ENCODE data around the gene SPOPL.

Gene SPOPL

DNA sequence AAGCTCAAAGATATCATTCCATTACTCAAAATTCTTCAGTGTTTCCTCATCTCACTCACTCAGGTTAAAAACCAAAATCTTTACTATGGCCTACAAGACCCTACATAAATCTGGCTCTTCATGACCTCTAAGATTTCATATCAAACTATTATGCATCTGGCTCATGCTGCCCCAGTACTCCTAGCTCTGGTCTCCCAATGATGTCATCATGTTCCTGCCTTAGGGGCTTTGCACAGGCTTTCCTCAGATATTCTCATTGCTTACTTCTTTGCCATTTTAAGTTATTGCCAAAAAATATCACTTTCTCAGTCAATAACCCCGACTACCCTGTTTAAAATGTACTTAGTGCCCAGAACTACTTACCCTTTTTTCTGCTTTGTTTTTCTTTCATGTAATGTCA, 33.0 kb upstream of the SPOPL start:
- H3K27ac Mint-ChIP-seq, result no peak overlapping the region
- no peaks in the 10 kb centered on the region for H3K4me1 Mint-ChIP-seq
- H3K36me3 Mint-ChIP-seq (ENCODE audit: low read depth), result peaks cover 9% of the 10 kb centered on the region
- TF ChIP-seq, protein P1, sequence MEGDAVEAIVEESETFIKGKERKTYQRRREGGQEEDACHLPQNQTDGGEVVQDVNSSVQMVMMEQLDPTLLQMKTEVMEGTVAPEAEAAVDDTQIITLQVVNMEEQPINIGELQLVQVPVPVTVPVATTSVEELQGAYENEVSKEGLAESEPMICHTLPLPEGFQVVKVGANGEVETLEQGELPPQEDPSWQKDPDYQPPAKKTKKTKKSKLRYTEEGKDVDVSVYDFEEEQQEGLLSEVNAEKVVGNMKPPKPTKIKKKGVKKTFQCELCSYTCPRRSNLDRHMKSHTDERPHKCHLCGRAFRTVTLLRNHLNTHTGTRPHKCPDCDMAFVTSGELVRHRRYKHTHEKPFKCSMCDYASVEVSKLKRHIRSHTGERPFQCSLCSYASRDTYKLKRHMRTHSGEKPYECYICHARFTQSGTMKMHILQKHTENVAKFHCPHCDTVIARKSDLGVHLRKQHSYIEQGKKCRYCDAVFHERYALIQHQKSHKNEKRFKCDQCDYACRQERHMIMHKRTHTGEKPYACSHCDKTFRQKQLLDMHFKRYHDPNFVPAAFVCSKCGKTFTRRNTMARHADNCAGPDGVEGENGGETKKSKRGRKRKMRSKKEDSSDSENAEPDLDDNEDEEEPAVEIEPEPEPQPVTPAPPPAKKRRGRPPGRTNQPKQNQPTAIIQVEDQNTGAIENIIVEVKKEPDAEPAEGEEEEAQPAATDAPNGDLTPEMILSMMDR (IDR thresholded peaks at IDR 0.05), result no peak
- H3K27me3 Mint-ChIP-seq (ENCODE audit: low read depth, poor library complexity), result no peaks in the 10 kb centered on the region
- H3K4me3 Mint-ChIP-seq, result no peak overlapping the region
- DNase-seq, result no peak
- H3K9me3 Mint-ChIP-seq, result peaks cover 19% of the 10 kb centered on the region

DNA sequence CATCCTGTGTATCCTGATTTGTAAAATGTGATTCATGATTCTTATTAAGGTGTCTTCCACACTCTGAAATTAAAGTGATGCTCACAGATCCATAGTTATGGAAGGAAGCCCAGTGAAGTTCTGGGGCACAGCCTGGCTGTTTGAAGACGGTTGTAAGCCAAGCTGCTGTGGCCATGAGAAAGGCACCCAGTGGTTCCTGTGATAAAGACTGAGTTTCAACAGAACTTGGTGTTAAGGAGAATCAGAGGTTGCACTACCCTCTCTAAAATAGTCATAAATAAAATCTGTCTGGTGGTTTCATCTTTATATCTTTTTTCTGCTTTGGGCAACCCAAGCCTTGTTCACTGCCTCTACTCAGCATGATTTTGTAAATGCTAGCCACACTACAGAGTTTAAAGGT, 32.2 kb upstream of the SPOPL start:
- Mint-ChIP-seq H3K27ac (no peak overlapping the region), H3K36me3 (ENCODE audit: low read depth) (peaks cover 4% of the 10 kb centered on the region), H3K27me3 (ENCODE audit: low read depth, poor library complexity) (no peaks in the 10 kb centered on the region), H3K9me3 (peaks cover 11% of the 10 kb centered on the region), H3K4me1 (no peaks in the 10 kb centered on the region), H3K4me3 (no peak overlapping the region)
- TF ChIP-seq, protein P1 (IDR thresholded peaks at IDR 0.05), result no peak
- DNase-seq, result no peak

DNA sequence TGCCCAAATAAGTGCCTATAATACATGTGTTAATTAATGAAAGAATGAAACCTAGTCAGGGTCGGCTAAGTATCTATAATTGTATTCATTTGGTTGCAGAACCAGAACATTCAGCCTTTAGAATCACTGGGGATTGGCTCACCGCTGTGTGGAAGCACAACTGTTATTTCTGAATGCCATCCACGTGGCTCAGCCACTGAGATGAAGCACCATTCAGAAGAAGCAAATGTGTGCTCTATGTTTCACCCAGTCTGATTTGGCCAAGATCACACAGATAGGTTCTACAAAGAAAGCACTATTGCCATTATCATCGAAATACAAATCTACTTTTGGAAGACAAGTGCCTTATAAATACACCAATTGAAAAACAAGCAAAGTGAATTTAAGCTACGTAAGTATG, 30.6 kb upstream of the SPOPL start:
- DNase-seq, result no peak
- TF ChIP-seq, protein P1 (IDR thresholded peaks at IDR 0.05), result no peak
- H3K27ac Mint-ChIP-seq, result no peak overlapping the region

DNA sequence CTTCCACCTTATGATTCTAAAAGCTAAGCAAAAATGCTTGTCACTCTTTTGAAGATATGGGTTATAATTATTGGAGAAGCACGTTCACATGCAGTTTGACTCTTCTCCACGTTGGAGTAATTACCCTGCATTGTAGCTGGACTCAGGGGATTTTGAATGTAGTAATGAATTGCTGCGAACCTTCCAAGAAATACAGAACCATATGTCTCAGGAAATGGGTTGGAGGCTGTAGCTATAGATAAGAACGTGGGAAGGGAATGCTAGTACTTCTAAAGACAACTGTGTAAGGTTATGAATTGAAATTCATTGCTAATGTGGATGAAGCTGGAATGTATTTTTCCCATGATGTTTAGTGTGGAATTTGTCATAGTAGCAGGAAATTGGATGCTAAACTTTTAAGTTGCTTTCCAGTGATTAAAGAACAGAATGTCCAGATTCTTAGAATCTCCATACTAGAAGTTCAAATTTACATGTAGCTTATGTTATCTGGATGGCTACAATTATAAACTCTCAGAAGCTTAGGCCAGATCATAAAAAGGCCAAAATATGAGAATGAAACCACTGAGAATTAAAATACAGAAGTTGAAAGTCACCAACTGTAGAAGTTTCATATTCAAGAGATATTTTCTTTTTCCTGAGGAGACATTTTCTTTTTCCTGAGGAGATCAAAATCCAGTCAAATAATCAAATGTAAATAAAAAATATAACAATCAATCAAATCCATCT, 27.3 kb upstream of the SPOPL start:
- Mint-ChIP-seq H3K27ac (no peak overlapping the region), H3K9me3 (no peaks in the 10 kb centered on the region), H3K27me3 (ENCODE audit: low read depth, poor library complexity) (no peaks in the 10 kb centered on the region), H3K4me1 (no peaks in the 10 kb centered on the region), H3K4me3 (no peak overlapping the region), H3K36me3 (ENCODE audit: low read depth) (no peaks in the 10 kb centered on the region)
- TF ChIP-seq, protein P1 (IDR thresholded peaks at IDR 0.05), result no peak
- DNase-seq, result no peak

More for the DNA sequence above, 30.6 kb upstream of the SPOPL start:
- Mint-ChIP-seq H3K27me3 (ENCODE audit: low read depth, poor library complexity) (no peaks in the 10 kb centered on the region), H3K9me3 (peaks cover 3% of the 10 kb centered on the region), H3K4me3 (no peak overlapping the region), H3K4me1 (no peaks in the 10 kb centered on the region), H3K36me3 (ENCODE audit: low read depth) (no peaks in the 10 kb centered on the region)

DNA sequence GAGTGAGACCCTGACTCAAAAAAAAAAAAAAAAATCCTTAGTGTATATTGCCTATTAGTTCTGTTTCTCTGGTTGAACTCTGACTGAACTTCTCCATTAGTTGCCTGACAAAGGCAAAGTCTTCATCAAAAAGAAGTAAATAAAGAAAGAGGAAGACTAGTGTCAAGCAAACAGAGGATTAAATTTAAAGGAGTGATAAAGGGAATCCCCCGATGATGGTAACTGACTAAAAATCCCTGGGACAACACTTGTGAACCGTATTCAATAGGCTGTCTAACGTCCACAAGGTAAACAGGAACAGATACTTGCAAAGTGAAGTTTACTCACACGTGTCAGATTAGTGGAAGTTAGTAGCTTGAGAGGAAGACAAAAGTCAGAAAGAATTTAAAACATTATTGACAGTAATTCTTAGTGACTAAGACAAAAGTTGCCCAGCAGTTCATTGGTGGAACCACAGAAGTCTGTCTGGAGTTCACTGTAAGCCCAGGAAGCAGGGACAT, 26.2 kb upstream of the SPOPL start:
- TF ChIP-seq, protein P1 (IDR thresholded peaks at IDR 0.05), result no peak
- peaks cover 3% of the 10 kb centered on the region for H3K27me3 Mint-ChIP-seq (ENCODE audit: low read depth, poor library complexity)
- no peaks in the 10 kb centered on the region for H3K4me1 Mint-ChIP-seq
- peak overlapping the region; percentile 33 for H3K27ac Mint-ChIP-seq
- H3K4me3 Mint-ChIP-seq, result no peak overlapping the region
- DNase-seq, result no peak
- H3K9me3 Mint-ChIP-seq, result no peaks in the 10 kb centered on the region
- no peaks in the 10 kb centered on the region for H3K36me3 Mint-ChIP-seq (ENCODE audit: low read depth)

DNA sequence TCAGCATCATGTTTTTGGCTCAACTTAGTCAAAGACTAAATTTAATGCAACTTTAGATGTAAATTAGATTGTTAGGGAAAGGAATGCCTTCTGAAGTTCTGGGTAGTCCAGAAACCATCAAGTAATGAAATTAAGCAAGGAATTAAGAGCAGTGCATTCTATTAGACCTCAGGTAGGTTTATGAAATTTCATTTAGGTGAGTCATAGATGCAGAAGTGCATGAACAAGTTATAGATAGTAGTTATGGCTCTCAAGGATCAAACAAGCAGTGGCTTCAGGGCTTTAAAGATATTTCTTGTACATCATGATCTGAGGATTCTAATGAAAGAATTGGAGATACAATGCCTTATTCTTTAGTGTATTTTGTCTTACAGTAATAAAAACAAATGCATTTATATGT, 25.4 kb upstream of the SPOPL start:
- no peaks in the 10 kb centered on the region for H3K9me3 Mint-ChIP-seq
- no peaks in the 10 kb centered on the region for H3K36me3 Mint-ChIP-seq (ENCODE audit: low read depth)
- H3K4me1 Mint-ChIP-seq, result no peaks in the 10 kb centered on the region
- DNase-seq, result no peak
- H3K27me3 Mint-ChIP-seq (ENCODE audit: low read depth, poor library complexity), result peaks cover 3% of the 10 kb centered on the region
- H3K27ac Mint-ChIP-seq, result no peak overlapping the region
- H3K4me3 Mint-ChIP-seq, result no peak overlapping the region
- TF ChIP-seq, protein P1 (IDR thresholded peaks at IDR 0.05), result no peak
